Skeletal muscle satellite cell (primary cell): ENCODE data around the gene FES.
"Not testable (repeated sequence)": the region's sequence is repeated elsewhere in the genome, so short reads cannot be mapped to it uniquely, and the experiment has no call there.

Experiments
- H3K27me3 ChIP-seq: 2 replicates; pipeline ENCODE4 v1.7.0; 2013; ENCODE audit warnings: low read length; ENCODE audit not compliant: control insufficient read depth, insufficient read depth
- H3K36me3 ChIP-seq: 2 replicates; pipeline ENCODE4 v1.7.0; 2013; ENCODE audit warnings: mild to moderate bottlenecking, control low read depth, low read length; ENCODE audit not compliant: insufficient read depth
- H3K4me1 ChIP-seq: 2 replicates; pipeline ENCODE4 v1.7.0; 2013; ENCODE audit warnings: low read length; ENCODE audit not compliant: control insufficient read depth, insufficient read depth
- H3K4me2 ChIP-seq: 2 replicates; pipeline ENCODE4 v1.7.0; 2013; ENCODE audit warnings: mild to moderate bottlenecking, low read length
- H3K4me3 ChIP-seq: 2 replicates; pipeline ENCODE4 v1.7.0; 2013; ENCODE audit warnings: low read length
- H3K9ac ChIP-seq: 2 replicates; pipeline ENCODE4 v1.7.0; 2013; ENCODE audit warnings: mild to moderate bottlenecking, low read depth, low read length, moderate library complexity
- H3K9me3 ChIP-seq: replicated peaks from 2 replicates; pipeline ENCODE4 v1.7.0; 2013; ENCODE audit warnings: mild to moderate bottlenecking, control low read depth, low read length

FES gene

DNA sequence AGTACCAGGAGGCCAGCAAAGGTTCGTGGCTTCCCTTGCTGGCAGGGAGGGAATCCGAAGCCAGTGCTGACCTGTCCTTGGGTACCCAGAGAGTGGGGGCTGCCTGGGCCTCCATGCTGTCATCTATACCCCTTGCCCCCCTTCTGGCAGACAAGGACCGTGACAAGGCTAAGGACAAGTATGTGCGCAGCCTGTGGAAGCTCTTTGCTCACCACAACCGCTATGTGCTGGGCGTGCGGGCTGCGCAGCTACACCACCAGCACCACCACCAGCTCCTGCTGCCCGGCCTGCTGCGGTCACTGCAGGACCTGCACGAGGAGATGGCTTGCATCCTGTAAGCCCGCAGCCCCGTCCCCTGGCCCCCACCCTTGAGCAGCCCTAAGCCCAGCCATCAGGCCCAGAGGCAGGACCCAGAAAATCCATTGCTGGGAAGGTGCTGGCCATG lies 2.8 kb downstream of the FES start:
- Histone ChIP-seq H3K4me3 (no peak overlapping the region), H3K4me1 (peaks cover 20% of the 10 kb centered on the region), H3K9me3 (no peaks in the 10 kb centered on the region), H3K9ac (no peak overlapping the region), H3K36me3 (peaks cover 6% of the 10 kb centered on the region), H3K27me3 (no peaks in the 10 kb centered on the region), H3K4me2 (no peak overlapping the region)

DNA sequence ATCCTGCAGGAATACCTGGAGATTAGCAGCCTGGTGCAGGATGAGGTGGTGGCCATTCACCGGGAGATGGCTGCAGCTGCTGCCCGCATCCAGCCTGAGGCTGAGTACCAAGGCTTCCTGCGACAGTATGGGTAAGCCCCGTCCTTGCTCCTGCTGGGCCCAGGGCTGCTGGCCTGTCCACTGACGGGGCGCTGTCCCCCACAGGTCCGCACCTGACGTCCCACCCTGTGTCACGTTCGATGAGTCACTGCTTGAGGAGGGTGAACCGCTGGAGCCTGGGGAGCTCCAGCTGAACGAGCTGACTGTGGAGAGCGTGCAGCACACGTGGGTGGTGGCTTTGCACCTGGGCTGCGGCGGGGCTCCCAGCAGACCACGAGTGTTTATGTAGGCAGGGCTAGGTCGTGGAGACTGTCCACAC lies 5.0 kb downstream of the FES start:
- Histone ChIP-seq H3K27me3 (no peaks in the 10 kb centered on the region), H3K9ac (no peak overlapping the region), H3K36me3 (no peaks in the 10 kb centered on the region), H3K4me2 (no peak overlapping the region), H3K4me1 (peaks cover 10% of the 10 kb centered on the region), H3K4me3 (no peak overlapping the region), H3K9me3 (no peaks in the 10 kb centered on the region)

DNA sequence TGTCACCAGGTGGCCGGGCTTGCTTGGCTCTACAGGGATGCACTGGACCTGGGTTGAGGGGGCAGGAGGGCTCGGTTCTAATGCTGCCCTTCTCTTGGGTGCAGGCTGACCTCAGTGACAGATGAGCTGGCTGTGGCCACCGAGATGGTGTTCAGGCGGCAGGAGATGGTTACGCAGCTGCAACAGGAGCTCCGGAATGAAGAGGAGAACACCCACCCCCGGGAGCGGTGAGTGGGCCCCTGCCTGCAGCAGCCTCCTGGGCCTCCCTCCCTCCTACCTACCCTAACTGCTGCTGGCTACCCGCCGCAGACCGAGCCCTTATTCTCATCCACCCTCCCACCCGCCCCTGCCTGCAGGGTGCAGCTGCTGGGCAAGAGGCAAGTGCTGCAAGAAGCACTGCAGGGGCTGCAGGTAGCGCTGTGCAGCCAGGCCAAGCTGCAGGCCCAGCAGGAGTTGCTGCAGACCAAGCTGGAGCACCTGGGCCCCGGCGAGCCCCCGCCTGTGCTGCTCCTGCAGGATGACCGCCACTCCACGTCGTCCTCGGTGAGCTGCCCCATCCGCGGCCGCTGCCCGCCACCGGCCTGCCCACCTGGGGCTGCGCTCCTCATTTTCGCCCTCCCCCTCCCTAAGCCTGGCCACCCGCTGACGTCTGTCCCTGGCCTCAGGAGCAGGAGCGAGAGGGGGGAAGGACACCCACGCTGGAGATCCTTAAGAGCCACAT lies 5.6 kb downstream of the FES start:
- H3K36me3 ChIP-seq, result no peaks in the 10 kb centered on the region
- H3K9ac ChIP-seq, result no peak overlapping the region
- peaks cover 5% of the 10 kb centered on the region for H3K4me1 ChIP-seq
- no peaks in the 10 kb centered on the region for H3K27me3 ChIP-seq
- H3K4me3 ChIP-seq, result no peak overlapping the region
- H3K9me3 ChIP-seq, result no peaks in the 10 kb centered on the region
- H3K4me2 ChIP-seq, result no peak overlapping the region

DNA sequence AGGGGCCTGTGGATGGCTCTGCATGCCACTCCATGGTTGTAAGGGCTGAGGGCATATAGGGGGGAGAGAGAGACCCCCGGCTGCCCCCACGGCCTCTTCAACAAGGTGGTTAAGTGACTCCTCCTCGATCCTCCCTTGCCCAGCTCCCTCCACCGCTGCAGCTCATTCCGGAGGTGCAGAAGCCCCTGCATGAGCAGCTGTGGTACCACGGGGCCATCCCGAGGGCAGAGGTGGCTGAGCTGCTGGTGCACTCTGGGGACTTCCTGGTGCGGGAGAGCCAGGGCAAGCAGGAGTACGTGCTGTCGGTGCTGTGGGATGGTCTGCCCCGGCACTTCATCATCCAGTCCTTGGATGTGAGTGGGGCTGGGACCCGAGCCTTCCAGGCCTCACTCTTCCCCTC lies 6.5 kb downstream of the FES start:
- H3K9ac ChIP-seq, result no peak overlapping the region
- H3K27me3 ChIP-seq, result no peaks in the 10 kb centered on the region
- H3K4me3 ChIP-seq, result no peak overlapping the region
- no peaks in the 10 kb centered on the region for H3K36me3 ChIP-seq
- no peaks in the 10 kb centered on the region for H3K9me3 ChIP-seq
- H3K4me2 ChIP-seq, result no peak overlapping the region
- peaks cover under 1% of the 10 kb centered on the region for H3K4me1 ChIP-seq

DNA sequence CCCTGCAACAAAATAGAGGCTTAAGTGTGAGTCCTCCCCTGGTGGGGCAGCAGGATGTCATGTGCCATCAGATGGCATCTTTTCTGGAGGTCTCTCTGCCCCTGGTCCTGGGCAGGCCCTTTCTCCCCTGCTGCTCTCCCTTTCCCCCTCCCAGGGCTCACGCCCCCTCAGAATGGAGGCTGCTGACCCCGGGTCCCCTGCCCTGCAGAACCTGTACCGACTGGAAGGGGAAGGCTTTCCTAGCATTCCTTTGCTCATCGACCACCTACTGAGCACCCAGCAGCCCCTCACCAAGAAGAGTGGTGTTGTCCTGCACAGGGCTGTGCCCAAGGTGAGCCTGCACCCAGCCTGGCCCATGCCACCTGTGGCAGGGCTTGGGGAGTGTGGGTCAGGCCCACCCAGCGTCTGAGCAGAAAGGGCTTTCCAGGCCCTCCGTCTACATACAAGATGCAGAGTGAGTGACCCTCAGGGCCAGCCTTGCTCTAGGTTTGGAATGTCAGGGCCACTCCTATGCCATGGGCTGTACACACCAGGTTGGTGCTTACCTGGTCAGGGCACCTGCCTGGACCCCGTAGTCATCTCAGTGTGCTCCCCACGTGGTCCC lies 7.1 kb downstream of the FES start:
- Histone ChIP-seq H3K9me3 (no peaks in the 10 kb centered on the region), H3K4me2 (no peak overlapping the region), H3K4me1 (no peaks in the 10 kb centered on the region), H3K27me3 (no peaks in the 10 kb centered on the region), H3K36me3 (no peaks in the 10 kb centered on the region), H3K4me3 (no peak overlapping the region), H3K9ac (no peak overlapping the region)

DNA sequence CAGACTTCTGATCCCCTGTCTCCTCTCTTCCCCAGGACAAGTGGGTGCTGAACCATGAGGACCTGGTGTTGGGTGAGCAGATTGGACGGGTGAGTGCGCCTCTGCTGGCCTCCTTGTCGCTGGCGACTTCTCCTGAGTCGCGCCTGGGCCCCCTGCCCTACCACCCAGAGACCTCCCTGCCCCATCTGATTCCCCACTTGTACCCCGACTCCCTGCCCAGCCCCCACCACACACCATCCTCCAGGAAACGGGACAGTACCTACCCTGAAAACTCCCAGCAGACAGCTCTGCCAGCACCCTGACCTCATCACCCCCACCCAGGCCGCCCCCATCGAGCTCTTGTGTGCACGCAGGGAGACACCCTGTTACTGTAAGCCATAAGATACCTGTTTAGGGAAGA lies 7.7 kb downstream of the FES start:
- no peaks in the 10 kb centered on the region for H3K9me3 ChIP-seq
- no peak overlapping the region for H3K9ac ChIP-seq
- H3K36me3 ChIP-seq, result no peaks in the 10 kb centered on the region
- H3K4me2 ChIP-seq, result no peak overlapping the region
- H3K4me3 ChIP-seq, result no peak overlapping the region
- H3K27me3 ChIP-seq, result no peaks in the 10 kb centered on the region
- no peaks in the 10 kb centered on the region for H3K4me1 ChIP-seq

DNA sequence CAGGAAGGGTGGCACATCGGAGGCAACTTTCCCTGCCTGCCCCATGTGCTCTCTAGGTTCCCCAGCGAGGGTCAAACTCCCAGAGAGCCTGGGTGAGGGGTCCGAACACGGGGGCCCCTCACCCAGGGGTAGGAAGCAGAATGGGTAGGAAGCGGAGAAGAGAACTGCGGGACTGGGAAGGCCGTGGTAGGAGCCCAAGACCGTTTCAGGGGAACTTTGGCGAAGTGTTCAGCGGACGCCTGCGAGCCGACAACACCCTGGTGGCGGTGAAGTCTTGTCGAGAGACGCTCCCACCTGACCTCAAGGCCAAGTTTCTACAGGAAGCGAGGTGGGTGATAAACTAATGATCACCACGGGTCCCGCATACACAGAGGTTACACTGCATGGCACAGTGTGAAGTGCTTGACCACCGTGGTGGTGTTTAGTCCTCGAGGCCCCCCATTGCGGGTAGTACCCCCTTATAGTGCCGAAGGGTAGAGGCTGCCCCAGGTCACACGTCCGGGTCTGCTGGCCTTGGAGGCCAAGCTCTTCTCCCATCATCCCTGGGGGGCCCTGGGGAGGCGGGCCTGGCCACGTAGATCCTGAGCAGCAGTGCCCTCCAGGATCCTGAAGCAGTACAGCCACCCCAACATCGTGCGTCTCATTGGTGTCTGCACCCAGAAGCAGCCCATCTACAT lies 8.3 kb downstream of the FES start:
- no peak overlapping the region for H3K9ac ChIP-seq
- no peaks in the 10 kb centered on the region for H3K4me1 ChIP-seq
- no peak overlapping the region for H3K4me2 ChIP-seq
- no peak overlapping the region for H3K4me3 ChIP-seq
- no peaks in the 10 kb centered on the region for H3K9me3 ChIP-seq
- H3K27me3 ChIP-seq, result no peaks in the 10 kb centered on the region
- no peaks in the 10 kb centered on the region for H3K36me3 ChIP-seq

DNA sequence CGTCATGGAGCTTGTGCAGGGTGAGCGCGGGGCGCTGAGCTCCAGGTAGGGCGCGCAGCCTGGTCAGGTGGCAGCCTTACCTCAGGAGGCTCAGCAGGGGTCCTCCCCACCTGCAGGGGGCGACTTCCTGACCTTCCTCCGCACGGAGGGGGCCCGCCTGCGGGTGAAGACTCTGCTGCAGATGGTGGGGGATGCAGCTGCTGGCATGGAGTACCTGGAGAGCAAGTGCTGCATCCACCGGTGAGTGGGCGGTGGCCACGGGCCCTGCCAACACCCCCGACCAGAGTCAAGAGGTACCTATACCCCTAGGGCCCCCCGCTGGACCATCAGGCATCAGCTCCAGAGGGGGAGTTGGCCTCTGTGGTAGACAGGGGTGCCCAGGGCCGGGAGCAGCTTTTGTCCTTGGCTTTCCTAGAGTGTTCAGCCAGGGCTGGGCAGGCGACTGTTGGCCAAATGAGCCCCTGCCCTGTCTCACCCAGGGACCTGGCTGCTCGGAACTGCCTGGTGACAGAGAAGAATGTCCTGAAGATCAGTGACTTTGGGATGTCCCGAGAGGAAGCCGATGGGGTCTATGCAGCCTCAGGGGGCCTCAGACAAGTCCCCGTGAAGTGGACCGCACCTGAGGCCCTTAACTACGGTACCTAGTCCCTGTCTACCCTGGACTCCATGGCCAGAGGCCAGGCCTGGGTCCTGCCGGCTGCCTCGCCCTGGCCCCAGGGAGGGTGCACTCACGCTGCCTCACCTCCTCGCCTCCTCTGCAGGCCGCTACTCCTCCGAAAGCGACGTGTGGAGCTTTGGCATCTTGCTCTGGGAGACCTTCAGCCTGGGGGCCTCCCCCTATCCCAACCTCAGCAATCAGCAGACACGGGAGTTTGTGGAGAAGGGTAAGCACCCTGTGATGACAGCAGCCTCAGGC lies 9.1 kb downstream of the FES start:
- H3K9me3 ChIP-seq, result no peaks in the 10 kb centered on the region
- H3K27me3 ChIP-seq, result no peaks in the 10 kb centered on the region
- H3K9ac ChIP-seq, result no peak overlapping the region
- no peaks in the 10 kb centered on the region for H3K36me3 ChIP-seq
- no peak overlapping the region for H3K4me2 ChIP-seq
- H3K4me3 ChIP-seq, result no peak overlapping the region
- no peaks in the 10 kb centered on the region for H3K4me1 ChIP-seq

DNA sequence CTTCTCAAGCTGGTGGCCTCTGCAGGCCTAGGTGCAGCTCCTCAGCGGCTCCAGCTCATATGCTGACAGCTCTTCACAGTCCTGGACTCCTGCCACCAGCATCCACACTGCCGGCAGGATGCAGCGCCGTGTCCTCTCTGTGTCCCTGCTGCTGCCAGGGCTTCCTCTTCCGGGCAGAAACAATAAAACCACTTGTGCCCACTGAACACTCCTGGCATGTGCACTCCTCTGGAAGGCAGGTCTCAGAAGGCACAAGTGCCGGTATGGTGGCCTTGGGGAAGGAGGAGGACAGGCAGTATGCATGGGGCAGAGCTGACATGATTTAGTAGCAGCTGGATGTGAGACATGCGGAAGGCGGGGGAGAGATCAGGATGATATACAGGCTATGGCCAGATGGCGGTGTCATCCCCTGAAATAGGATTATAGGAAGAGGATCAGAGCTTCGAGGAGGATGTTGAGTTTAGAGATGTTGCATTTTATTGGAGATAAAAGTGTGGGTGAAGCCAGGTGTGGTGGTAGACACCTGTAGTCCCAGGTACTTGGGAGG lies 11.3 kb downstream of the FES start:
- no peak overlapping the region for H3K4me2 ChIP-seq
- no peaks in the 10 kb centered on the region for H3K27me3 ChIP-seq
- H3K9me3 ChIP-seq, result no peaks in the 10 kb centered on the region
- no peak overlapping the region for H3K4me3 ChIP-seq
- H3K4me1 ChIP-seq, result no peaks in the 10 kb centered on the region
- H3K9ac ChIP-seq, result no peak overlapping the region
- no peaks in the 10 kb centered on the region for H3K36me3 ChIP-seq

DNA sequence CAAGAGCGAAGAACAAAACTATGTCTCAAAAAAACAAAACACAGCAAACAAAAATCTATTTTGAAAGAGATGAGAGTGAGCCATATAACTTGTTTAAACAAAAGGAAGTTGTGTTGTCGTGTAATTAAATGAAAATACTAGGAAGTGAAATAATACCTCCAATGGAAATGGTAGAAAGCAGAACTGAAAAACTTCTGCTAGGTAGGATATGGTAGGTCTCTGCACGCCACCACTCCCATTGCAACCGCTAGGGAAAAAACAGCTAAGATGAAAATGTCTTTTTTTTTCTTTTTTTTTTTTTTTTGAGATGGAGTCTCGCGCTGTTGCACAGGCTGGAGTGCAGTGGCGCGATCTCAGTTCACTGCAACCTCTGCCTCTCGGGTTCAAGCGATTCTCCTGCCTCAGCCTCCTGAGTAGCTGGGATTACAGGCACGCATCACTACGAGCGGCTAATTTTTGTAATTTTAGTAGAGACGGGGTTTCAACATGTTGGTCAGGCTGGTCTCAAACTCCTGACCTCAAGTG lies 12.9 kb downstream of the FES start:
- not testable (repeated sequence) for H3K9ac ChIP-seq, H3K27me3 ChIP-seq, H3K9me3 ChIP-seq, H3K4me1 ChIP-seq, H3K36me3 ChIP-seq, H3K4me2 ChIP-seq, H3K4me3 ChIP-seq
